ACC112 (cell line): ENCODE data around the gene SPRY4.
"Not testable (repeated sequence)": the region's sequence is repeated elsewhere in the genome, so short reads cannot be mapped to it uniquely, and the experiment has no call there.

ENCODE experiments used
- H2AFZ ChIP-seq: fragments of 200-600 bp; sonication (generic); one replicate; pipeline ENCODE4 v1.6.0; 2017; ENCODE audit warnings: antibody characterized with exemption, low read length; ENCODE audit not compliant: unreplicated experiment
- H3K27ac ChIP-seq: fragments of 200-600 bp; sonication (generic); 2 replicates; pipeline ENCODE4 v1.5.1; 2014; ENCODE audit warnings: low read depth, mild to moderate bottlenecking, antibody characterized with exemption, low read length, moderate library complexity
- H3K27me3 ChIP-seq: fragments of 200-600 bp; sonication (generic); 2 replicates; pipeline ENCODE4 v1.6.1; 2014; ENCODE audit warnings: mild to moderate bottlenecking, antibody characterized with exemption, low read length, moderate library complexity, mixed read lengths; ENCODE audit not compliant: insufficient read depth
- H3K36me3 ChIP-seq: fragments of 200-600 bp; sonication (generic); 2 replicates; pipeline ENCODE4 v1.6.1; 2016; ENCODE audit warnings: mild to moderate bottlenecking, antibody characterized with exemption, low read length, moderate library complexity, mixed read lengths; ENCODE audit not compliant: insufficient read depth
- H3K4me1 ChIP-seq: fragments of 200-600 bp; sonication (generic); one replicate; pipeline ENCODE4 v1.6.1; 2016; ENCODE audit warnings: low read length, mixed read lengths; ENCODE audit not compliant: insufficient read depth, unreplicated experiment, control insufficient read depth
- H3K4me3 ChIP-seq: fragments of 200-600 bp; sonication (generic); 2 replicates; pipeline ENCODE4 v1.5.1; 2014; ENCODE audit warnings: mild to moderate bottlenecking, low read depth, low read length
- H3K79me2 ChIP-seq: fragments of 200-600 bp; sonication (generic); one replicate; pipeline ENCODE4 v1.6.0; 2016; ENCODE audit warnings: low read length; ENCODE audit not compliant: control insufficient read depth, unreplicated experiment, insufficient read depth

SPRY4 gene

DNA sequence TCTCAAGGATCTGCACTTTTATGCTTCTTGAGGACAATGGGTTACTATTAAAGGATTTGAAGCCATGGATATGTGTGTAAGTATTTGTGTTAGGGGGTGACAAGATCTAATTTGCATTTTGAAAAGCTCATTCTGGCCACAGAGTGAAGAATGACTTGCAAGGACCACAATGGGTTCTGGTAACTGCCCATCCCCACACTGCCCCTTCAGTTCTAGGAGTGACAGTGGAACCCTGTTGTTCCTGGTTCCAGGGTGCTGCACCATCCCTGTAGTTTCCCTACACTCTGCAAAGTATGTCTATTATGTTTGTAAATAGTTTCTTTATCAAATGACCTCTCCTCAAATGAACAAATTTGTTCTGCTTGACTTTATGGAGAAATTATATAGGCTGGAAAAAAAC, 9.7 kb upstream of the SPRY4 start:
- H3K4me1 ChIP-seq = peaks cover 9% of the 10 kb centered on the region
- peaks cover 13% of the 10 kb centered on the region for H3K36me3 ChIP-seq
- H3K4me3 ChIP-seq = no peak overlapping the region
- H3K27me3 ChIP-seq = no peaks in the 10 kb centered on the region
- no peak overlapping the region for H2AFZ ChIP-seq
- peaks cover 36% of the 10 kb centered on the region for H3K79me2 ChIP-seq
- no peak overlapping the region for H3K27ac ChIP-seq

DNA sequence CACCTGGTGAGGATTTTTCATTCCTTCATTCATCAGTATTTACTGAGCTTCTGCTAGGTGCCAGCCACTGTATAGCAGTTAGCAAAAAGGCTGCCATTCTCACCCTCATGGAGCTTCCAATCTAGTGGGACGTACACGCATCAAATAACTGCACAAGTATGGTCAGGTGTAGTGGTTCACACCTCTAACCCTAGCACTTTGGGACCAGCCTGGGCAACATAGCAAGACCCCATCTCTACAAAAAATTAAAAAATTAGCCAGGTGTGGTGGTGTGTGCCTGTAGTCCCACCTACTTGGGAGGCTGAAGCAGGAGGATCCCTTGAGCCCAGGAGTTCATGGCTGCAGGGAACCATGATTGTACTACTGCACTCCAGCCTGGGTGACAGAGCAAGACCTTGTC, 8.9 kb upstream of the SPRY4 start:
- H3K4me1 ChIP-seq, H2AFZ ChIP-seq, H3K27me3 ChIP-seq, H3K27ac ChIP-seq, H3K36me3 ChIP-seq, H3K4me3 ChIP-seq: not testable (repeated sequence)
- peaks cover 43% of the 10 kb centered on the region for H3K79me2 ChIP-seq

DNA sequence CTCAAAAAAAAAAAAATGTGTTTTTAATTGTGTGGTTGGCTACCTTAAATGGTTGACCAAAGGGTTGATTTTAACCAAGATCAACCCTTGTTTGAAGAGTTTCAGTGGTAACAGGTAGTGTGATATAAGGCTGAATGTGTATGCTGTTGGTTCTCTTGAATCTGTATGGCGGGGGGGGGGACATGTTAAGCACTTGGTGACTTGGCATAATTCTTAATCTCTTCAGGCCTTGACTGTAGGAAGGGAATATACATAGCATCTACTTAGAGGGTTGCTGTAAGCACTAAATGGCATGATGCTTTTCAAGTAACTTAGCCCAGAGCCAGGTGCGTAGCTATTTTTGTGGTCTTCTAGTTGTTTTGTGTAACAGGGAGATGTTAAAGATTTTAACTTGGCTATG, 5.6 kb upstream of the SPRY4 start:
- H3K4me1 ChIP-seq = peaks cover 30% of the 10 kb centered on the region
- H3K79me2 ChIP-seq = peaks cover 74% of the 10 kb centered on the region
- H3K27ac ChIP-seq = no peak overlapping the region
- H3K27me3 ChIP-seq = no peaks in the 10 kb centered on the region
- H3K36me3 ChIP-seq = 0 out of 2 replicates have a peak, but pooled peaks cover 4% of the 10 kb centered on the region
- H2AFZ ChIP-seq = no peak overlapping the region
- no peak overlapping the region for H3K4me3 ChIP-seq

DNA sequence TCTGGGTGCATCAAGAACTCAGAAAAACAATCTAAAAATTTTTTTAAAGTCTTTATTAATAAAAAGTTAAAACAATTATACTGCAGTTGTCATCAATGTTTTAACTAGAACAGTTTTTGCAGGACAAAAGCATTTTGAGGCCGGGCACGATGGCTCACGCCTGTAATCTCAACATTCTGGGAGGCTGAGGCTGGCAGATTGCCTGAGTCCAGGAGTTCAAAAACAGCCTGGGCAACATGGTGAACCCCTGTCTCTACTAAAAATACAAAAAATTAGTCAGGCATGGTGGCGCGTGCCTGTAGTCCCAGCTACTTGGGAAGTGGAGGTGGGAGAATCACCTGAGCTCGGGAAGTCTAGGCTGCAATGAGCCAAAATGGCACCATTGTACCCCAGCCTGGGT, 5.2 kb upstream of the SPRY4 start:
- peaks cover 30% of the 10 kb centered on the region for H3K4me1 ChIP-seq
- H3K79me2 ChIP-seq = peaks cover 76% of the 10 kb centered on the region
- no peak overlapping the region for H3K27ac ChIP-seq
- H3K36me3 ChIP-seq = 0 out of 2 replicates have a peak, but pooled peaks cover 4% of the 10 kb centered on the region
- no peak overlapping the region for H2AFZ ChIP-seq
- H3K4me3 ChIP-seq = no peak overlapping the region
- H3K27me3 ChIP-seq = no peaks in the 10 kb centered on the region

DNA sequence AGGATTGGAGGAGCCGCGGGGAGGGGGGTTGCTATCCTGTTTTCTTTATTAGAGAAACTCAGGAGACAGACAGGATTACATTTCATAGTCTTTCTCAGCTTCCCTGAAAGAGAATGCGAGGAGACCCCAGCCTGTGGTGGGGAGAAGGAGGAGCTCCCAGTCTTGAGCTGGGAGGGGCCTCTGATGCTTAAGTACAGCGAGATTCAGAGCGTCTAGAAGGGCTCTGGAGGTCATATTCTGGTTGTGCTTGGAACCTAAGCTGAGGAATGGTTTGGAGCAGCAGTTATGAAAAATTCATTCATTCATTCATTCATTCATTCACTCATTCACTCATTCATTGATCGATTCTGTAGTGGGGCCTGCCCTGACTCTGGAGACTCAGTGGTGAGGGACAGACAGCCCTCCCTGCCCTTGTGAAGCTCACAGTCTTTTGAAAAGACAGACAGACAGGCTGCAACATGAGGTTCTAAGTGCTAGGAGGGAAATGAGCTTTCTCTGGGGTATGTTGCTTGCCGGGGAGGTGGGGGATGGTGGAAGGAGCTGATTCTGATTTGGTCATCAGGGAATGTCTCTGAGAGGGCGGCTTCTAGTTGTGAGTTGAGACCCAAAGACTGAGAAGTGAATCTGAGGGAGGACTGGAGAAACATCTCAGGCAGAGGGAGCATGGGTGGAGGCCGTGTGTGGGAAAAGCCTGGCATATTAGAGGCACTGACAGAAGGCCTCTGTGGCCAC, 2.5 kb upstream of the SPRY4 start:
- Histone ChIP-seq H3K4me1 (peaks cover 30% of the 10 kb centered on the region), H3K36me3 (peaks cover 6% of the 10 kb centered on the region; the same call in 1 of the 2 replicates), H3K79me2 (peaks cover 90% of the 10 kb centered on the region), H3K27me3 (no peaks in the 10 kb centered on the region), H3K4me3 (peak overlapping the region; percentile 93), H2AFZ (no peak overlapping the region), H3K27ac (peak overlapping the region; percentile 85)

DNA sequence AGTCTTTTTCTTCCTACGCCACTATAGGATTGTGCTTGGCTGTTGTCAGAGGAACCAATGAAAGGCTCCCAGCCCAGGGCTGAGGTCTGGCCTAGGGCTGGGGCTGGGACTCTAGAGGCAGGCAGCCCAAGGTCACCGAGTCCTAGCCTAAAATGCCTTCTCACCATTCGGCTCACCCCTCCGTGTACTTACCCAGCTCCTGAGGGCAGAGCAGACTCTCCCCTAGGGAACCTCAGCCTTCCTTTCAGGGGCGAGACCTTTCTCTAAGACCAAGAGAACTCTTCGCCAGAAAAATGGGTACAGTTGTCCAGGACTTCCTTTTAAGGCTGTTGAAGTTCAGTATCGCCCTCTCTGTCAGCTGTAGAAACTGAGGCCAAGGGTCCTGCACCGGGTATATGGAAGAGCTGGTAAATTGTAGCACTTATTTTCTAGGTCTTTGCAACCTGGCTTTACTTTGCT, 1.7 kb upstream of the SPRY4 start:
- H3K4me3 ChIP-seq = peak overlapping the region; percentile 93
- H3K36me3 ChIP-seq = peaks cover 6% of the 10 kb centered on the region; the same call in 1 of the 2 replicates
- peaks cover 31% of the 10 kb centered on the region for H3K4me1 ChIP-seq
- no peaks in the 10 kb centered on the region for H3K27me3 ChIP-seq
- H2AFZ ChIP-seq = peak overlapping the region; percentile 67
- H3K79me2 ChIP-seq = peaks cover 90% of the 10 kb centered on the region
- peak overlapping the region; percentile 85 for H3K27ac ChIP-seq

DNA sequence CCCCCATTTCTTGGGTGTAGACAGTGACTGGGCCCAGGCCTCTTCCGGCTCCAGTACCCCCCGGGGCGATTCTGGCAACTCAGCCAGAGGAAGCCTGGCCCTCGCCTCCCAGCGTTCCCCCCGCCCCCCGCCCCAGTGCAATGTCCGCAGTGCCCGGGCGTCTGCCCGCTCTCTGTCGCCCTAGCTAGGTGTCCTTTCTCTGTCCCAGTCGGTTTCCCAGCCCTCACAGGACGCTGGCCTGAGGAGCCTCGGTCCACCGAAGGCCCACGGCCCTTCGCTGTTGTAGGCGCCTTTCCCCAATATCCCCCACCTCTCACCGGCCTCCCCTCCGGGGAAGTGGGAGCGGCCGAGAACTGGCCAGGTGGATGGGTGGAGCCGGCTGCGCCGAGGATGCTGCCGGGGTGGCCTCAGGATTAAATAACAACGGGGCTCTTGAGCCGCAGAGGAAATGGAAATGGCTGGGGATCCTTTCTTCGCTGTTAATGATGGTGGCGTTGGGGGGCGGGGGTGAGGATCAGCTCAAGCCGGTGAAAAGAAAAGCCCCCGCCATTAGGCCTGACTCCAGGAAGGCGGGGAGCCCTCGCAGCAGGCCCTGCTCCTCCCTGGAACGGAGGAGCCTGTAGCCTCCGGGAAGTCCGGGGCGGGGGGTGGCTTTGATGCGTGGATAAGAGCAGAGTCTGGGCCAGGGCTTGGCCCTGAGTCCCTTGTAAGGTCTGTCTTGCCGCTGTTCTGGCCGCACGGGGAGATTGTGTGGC, 1.1 kb upstream of the SPRY4 start:
- Histone ChIP-seq H2AFZ (peak overlapping the region; percentile 67), H3K79me2 (peaks cover 91% of the 10 kb centered on the region), H3K27me3 (no peaks in the 10 kb centered on the region), H3K36me3 (peaks cover 6% of the 10 kb centered on the region; the same call in 1 of the 2 replicates), H3K4me1 (peaks cover 33% of the 10 kb centered on the region), H3K4me3 (peak overlapping the region; percentile 93), H3K27ac (peak overlapping the region; percentile 85)

DNA sequence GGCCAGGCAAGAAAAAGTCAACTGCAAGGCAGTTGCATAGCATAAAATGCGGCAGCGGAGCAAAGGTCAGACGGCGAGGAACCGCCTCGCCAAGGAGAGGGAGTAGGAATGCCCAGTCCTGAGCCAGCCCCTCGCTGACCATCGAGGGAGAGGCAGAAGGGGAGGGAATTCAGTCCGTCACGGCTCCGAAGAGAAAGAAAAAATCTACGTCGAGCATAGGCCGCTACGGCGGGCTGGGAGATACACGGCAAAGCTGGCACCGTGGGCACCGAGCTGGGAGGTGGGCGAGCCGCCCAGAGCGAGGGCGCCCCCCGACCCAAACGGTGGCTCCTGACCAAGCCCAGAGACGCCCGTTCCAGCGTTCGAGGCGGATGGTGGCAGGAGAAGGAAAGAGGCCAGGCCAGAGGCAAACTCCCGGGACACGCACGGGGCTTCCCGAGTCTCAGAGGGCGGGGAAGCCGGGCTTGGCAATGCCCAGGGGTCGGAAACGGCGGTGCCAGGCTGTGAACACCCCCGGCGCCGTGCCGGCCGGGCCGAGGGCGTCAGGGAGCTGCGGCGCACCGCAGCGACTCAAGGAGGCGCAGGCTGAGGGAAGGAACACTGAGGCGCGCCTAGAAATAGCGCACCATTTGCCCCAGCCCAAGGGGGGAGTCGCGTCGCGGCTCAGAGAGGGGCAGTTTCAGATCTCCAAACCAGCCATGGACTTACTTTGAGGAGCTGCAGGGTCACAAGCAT, 518 bp downstream of the SPRY4 start:
- H3K27me3 ChIP-seq = no peaks in the 10 kb centered on the region
- peaks cover 8% of the 10 kb centered on the region; the same call in 1 of the 2 replicates for H3K36me3 ChIP-seq
- peak overlapping the region; percentile 79 for H3K27ac ChIP-seq
- H3K4me1 ChIP-seq = peaks cover 47% of the 10 kb centered on the region
- H3K4me3 ChIP-seq = peak overlapping the region; percentile 93
- peaks cover 93% of the 10 kb centered on the region for H3K79me2 ChIP-seq
- H2AFZ ChIP-seq = no peak overlapping the region

DNA sequence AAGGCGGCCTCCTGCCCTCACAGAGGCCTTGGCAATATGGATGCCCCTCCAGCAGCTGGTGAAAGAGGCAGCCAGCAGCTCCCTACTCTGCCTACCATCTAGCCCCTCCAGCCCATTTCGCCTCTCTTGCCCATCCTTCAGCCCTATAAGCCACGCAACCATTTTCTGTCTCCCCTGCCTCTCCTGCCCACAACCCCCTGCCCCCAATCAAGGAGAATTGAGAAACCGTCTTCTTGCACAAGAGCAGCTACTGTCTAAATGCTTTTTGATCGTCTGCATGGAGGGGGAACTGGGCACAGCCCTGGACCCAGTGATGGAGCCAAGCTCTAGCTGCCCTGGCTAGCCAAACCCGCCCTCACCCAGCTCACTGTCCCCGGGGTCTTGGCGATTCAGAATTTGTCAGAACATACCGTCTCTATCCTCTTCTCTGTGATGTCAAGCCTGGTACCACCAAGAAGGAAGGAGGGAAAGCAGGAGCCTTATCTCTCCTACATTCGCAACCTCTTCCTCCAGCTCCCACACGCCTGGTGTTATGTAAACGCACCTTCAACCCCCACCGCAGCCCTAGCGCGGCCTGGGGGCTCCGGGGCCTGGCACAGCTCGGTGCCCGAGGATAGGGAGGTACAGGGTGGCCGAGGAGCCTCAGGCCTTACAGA, 1.2 kb downstream of the SPRY4 start:
- peaks cover 93% of the 10 kb centered on the region for H3K79me2 ChIP-seq
- H2AFZ ChIP-seq = no peak overlapping the region
- H3K27me3 ChIP-seq = no peaks in the 10 kb centered on the region
- H3K27ac ChIP-seq = peak overlapping the region; percentile 79
- peak overlapping the region; percentile 93 for H3K4me3 ChIP-seq
- peaks cover 54% of the 10 kb centered on the region for H3K4me1 ChIP-seq
- H3K36me3 ChIP-seq = peaks cover 13% of the 10 kb centered on the region; the same call in 1 of the 2 replicates
